Fibroblast of villous mesenchyme (primary cell): ENCODE measurements around the gene SUB1. TPM values are rescaled to one million over a fixed set of nuclear protein-coding genes. Genes with fewer than 3 reads are reported as not detected.

Experiments
- DNase-seq: peaks from one replicate; pipeline ENCODE4 v3.0.0-alpha.2; 2010; ENCODE audit warnings: low read depth
- H3K4me3 ChIP-seq: 2 replicates; pipeline ENCODE4 v1.5.1; 2011; ENCODE audit warnings: low read depth, mild to moderate bottlenecking, low read length
- CTCF ChIP-seq: IDR thresholded peaks from 2 replicates; pipeline ENCODE4 v1.5.1; 2012; ENCODE audit warnings: low read depth, mild to moderate bottlenecking, low read length; ENCODE audit not compliant: insufficient read depth
- total RNA-seq: library from RNA; depleted of rRNA; stranded (reverse); fragments of >200 nt; gene quantifications from 2 replicates; pipeline ENCODE4 v1.2.3, GENCODE V29; 2012

The SUB1 gene
- total RNA-seq, 1 donor, result 142 TPM

GRCh38 chr5:32559411-32559810, 25.9 kb upstream of the SUB1 start:
- TF ChIP-seq CTCF, result no peak
- no peak for DNase-seq
- H3K4me3 ChIP-seq, result no peak overlapping the region

GRCh38 chr5:32559921-32560320, 25.4 kb upstream of the SUB1 start:
- TF ChIP-seq CTCF, result no peak
- DNase-seq, result no peak
- H3K4me3 ChIP-seq, result no peak overlapping the region

- no peak overlapping the region for H3K4me3 ChIP-seq
- TF ChIP-seq CTCF, result no peak
- no peak for DNase-seq
These were observed 23.3 kb upstream of the SUB1 start for GRCh38 chr5:32562056-32562455.

- no peak for DNase-seq
- no peak overlapping the region for H3K4me3 ChIP-seq
- no peak for TF ChIP-seq CTCF
These were observed 22.5 kb upstream of the SUB1 start for GRCh38 chr5:32562843-32563242.

GRCh38 chr5:32563614-32564013, 21.7 kb upstream of the SUB1 start:
- no peak for TF ChIP-seq CTCF
- no peak overlapping the region for H3K4me3 ChIP-seq
- DNase-seq, result no peak

- H3K4me3 ChIP-seq, result no peak overlapping the region
- DNase-seq, result no peak
- TF ChIP-seq CTCF, result no peak
These were observed 20.2 kb upstream of the SUB1 start for GRCh38 chr5:32565145-32565544.

- DNase-seq, result no peak
- no peak for TF ChIP-seq CTCF
- H3K4me3 ChIP-seq, result no peak overlapping the region
These were observed 18.8 kb upstream of the SUB1 start for GRCh38 chr5:32566319-32567111.
